Measurements from ENCODE around the gene SETBP1.

Gene SETBP1

GRCh38 chr18:44819944-44820510, 139.3 kb downstream of the SETBP1 start:
- no peak for DNase-seq

- DNase-seq, result no peak
These were observed 141.2 kb downstream of the SETBP1 start for GRCh38 chr18:44821924-44822323.

- DNase-seq, result no peak
These were observed 142.6 kb downstream of the SETBP1 start for GRCh38 chr18:44823286-44823685.

GRCh38 chr18:44823782-44824181, 143.1 kb downstream of the SETBP1 start:
- no peak for DNase-seq

GRCh38 chr18:44824884-44825283, 144.2 kb downstream of the SETBP1 start:
- no peak for DNase-seq

- DNase-seq, result no peak
These were observed 146.0 kb downstream of the SETBP1 start for GRCh38 chr18:44826418-44827259.

GRCh38 chr18:44828080-44828479, 147.4 kb downstream of the SETBP1 start:
- no peak for DNase-seq

GRCh38 chr18:44830581-44830980, 149.9 kb downstream of the SETBP1 start:
- DNase-seq, result no peak

GRCh38 chr18:44833786-44834185, 153.1 kb downstream of the SETBP1 start:
- DNase-seq, result no peak

- DNase-seq, result no peak
These were observed 154.3 kb downstream of the SETBP1 start for GRCh38 chr18:44834867-44835469.

- DNase-seq, result no peak
These were observed 155.0 kb downstream of the SETBP1 start for GRCh38 chr18:44835703-44836102.

- no peak for DNase-seq
These were observed 155.6 kb downstream of the SETBP1 start for GRCh38 chr18:44836263-44836662.

GRCh38 chr18:44837482-44838180, 156.9 kb downstream of the SETBP1 start:
- no peak for DNase-seq

GRCh38 chr18:44838971-44839666, 158.4 kb downstream of the SETBP1 start:
- DNase-seq, result peak; percentile 15

GRCh38 chr18:44840058-44840790, 159.5 kb downstream of the SETBP1 start:
- DNase-seq, result no peak

- no peak for DNase-seq
These were observed 160.5 kb downstream of the SETBP1 start for GRCh38 chr18:44841221-44841620.

GRCh38 chr18:44841752-44842587, 161.3 kb downstream of the SETBP1 start:
- no peak for DNase-seq

GRCh38 chr18:44842588-44843412, 162.1 kb downstream of the SETBP1 start:
- DNase-seq, result no peak

GRCh38 chr18:44844486-44844885, 163.8 kb downstream of the SETBP1 start:
- DNase-seq, result no peak

GRCh38 chr18:44846450-44846849, 165.8 kb downstream of the SETBP1 start:
- no peak for DNase-seq
